Heart right ventricle (tissue), 16 donors: Measurements from ENCODE around the gene MYO1E. TPM values are rescaled to one million over a fixed set of nuclear protein-coding genes. Genes with fewer than 3 reads are reported as not detected.
"Not testable (repeated sequence)": the region's sequence is repeated elsewhere in the genome, so short reads cannot be mapped to it uniquely, and the experiment has no call there.

Experiments used
- ATAC-seq, 8 donors: fragments of 200-7000 bp; cut with Tn5 transposase; one replicate each; pipeline ENCODE4 v1.9.1; 2020; ENCODE audit warnings: mild to moderate bottlenecking in 8 of 8, moderate library complexity in 8 of 8, moderate number of reproducible peaks in 1 of 8
- DNase-seq, 2 donors: peaks; one replicate each; pipeline ENCODE4 v3.0.0-alpha.2; 2020
- H3K27ac ChIP-seq, 10 donors: fragments of 200-600 bp; sonication (generic) in 2 of 10; one replicate each; pipeline versions ENCODE4 v1.5.0 to v1.8.0; 2020 to 2022; ENCODE audit warnings: mild to moderate bottlenecking in 3 of 10
- H3K27me3 ChIP-seq, 7 donors: fragments of 200-600 bp; one replicate each; pipeline ENCODE4 v1.8.0; 2021 to 2022; ENCODE audit warnings: mild to moderate bottlenecking in 2 of 7
- H3K36me3 ChIP-seq, 9 donors: fragments of 200-600 bp; sonication (generic) in 1 of 9; one replicate each; pipeline versions ENCODE4 v1.5.0 to v1.8.0; 2020 to 2022; ENCODE audit warnings: mild to moderate bottlenecking in 2 of 9
- H3K4me1 ChIP-seq, 9 donors: fragments of 200-600 bp; sonication (generic) in 1 of 9; one replicate each; pipeline versions ENCODE4 v1.5.0 to v1.8.0; 2020 to 2022; ENCODE audit warnings: mild to moderate bottlenecking in 4 of 9
- H3K4me3 ChIP-seq, 10 donors: fragments of 200-600 bp; sonication (generic) in 2 of 10; one replicate each; pipeline versions ENCODE4 v1.5.0 to v1.8.0; 2020 to 2022; ENCODE audit warnings: mild to moderate bottlenecking in 7 of 10, moderate library complexity in 2 of 10
- H3K9me3 ChIP-seq, 11 donors: fragments of 200-600 bp in 10 of 11; sonication (generic) in 2 of 11; one replicate each; pipeline versions ENCODE4 v1.5.0 to v1.8.0; 2013 to 2022; ENCODE audit warnings: mild to moderate bottlenecking in 2 of 11, control low read depth in 1 of 11, moderate library complexity in 1 of 11
- CTCF ChIP-seq, 9 donors: fragments of 200-600 bp; sonication (generic) in 2 of 9; IDR thresholded peaks; one replicate each; pipeline versions ENCODE4 v1.5.0 to v1.8.0; 2021 to 2022; ENCODE audit warnings: antibody characterized with exemption in 9 of 9, mild to moderate bottlenecking in 5 of 9, moderate library complexity in 1 of 9
- WGBS, 2 donors: extraction: QIAGEN DNeasy Blood & Tissue Kit; methylation state at CpG; one replicate each; pipeline ENCODE4 v1.1.7; 2013; ENCODE audit warnings: inconsistent platforms in 1 of 2; 5-methylcytosine and 5-hydroxymethylcytosine counted together
- intact Hi-C, 10 donors: fragments of 100-400 bp; cut with DNase I; formaldehyde crosslinking; loops; one replicate each; pipeline versions ENCODE4 v1.11.1 to v1.14.2; 2022
- polyA plus RNA-seq, 2 donors: library from polyadenylated mRNA; stranded (reverse); fragments of 200-250 nt; gene quantifications; one replicate each; pipeline ENCODE4 v1.2.3, GENCODE V29; 2013
- total RNA-seq, 10 donors: library from RNA; stranded (reverse); fragmentation: NEBNext Ultra II Directional in 3 of 10; extraction: Animal tissue kit (Norgen Biotek cat#: 25700) in 3 of 10; gene quantifications; one replicate each; pipeline versions ENCODE4 v1.2.1 to v1.2.4, GENCODE V29; 2021 to 2023
- donor health status: Arrhythmogenic right ventricular cardiomyopathy.
- donor health status: ischemic (EF 13 %, LVEDD 7.1; RV severe dilation, severe dysfunction).
- donor health status: healthy with polysubstance abuse.
- donor health status: DM: no; HTN: yes; CAD: no.
- donor health status: DM: no; HTN: no; CAD: no.
- donor health status: ischemic (EF 25% LVEDD 6.9; RV normal size, moderate dysfunction).
- donor health status: ischemic (EF 25% LVEDD 5.7; RV mildly dilated, moderate dysfunction).
- donor health status: healthy.
- donor health status: DM: yes; HTN: yes; CAD: no.
- donor health status: Ischemic cardiomyopathy.
- donor health status: ischemic (EF 35%, LVEDD 5.7; RV mildly dilated, moderate dysfunction).
- donor health status: nonischemic (EF 11% LVEDD 7.7; RV severe dilation, severe dysfunction).
- donor health status: DM: yes; HTN: yes; CAD: no.
- donor health status: PGD.
- donor health status: ischemic (EF 29% LVEDD 5.4; RV normal size, mild dysfunction).
- donor health status: nonischemic (EF 23%, LVEDD 6.1; RV moderate dilation, normal function).

The MYO1E gene
- total and polyA plus RNA-seq, 12 donors, result 9.3 to 75.3 (median 27.4) TPM

GRCh38 chr15:59166166-59166565 is 206.5 kb downstream of the MYO1E start:
- peaks cover 0 to 29% (median 0%) of the 10 kb centered on the region in 9 donors for H3K4me1 ChIP-seq
- H3K27me3 ChIP-seq, result no peaks in the 10 kb centered on the region
- DNase-seq, result no peak
- no peak for TF ChIP-seq CTCF (IDR thresholded peaks at IDR 0.05)
- intact Hi-C loops, result no loop called here
- peak overlapping the region in 1 of 10 donors; percentile 29 for H3K27ac ChIP-seq
- peaks cover 0 to 83% (median 7%) of the 10 kb centered on the region in 9 donors for H3K36me3 ChIP-seq
- no peaks in the 10 kb centered on the region for H3K9me3 ChIP-seq
- 69% methylated on average over 4 of the region's 4 CpGs for WGBS, 2 donors
- no peak overlapping the region for H3K4me3 ChIP-seq
- no peak for ATAC-seq

- Histone ChIP-seq H3K27ac (no peak overlapping the region), H3K27me3 (no peaks in the 10 kb centered on the region), H3K36me3 (peaks cover 0 to 83% (median 12%) of the 10 kb centered on the region in 9 donors), H3K9me3 (no peaks in the 10 kb centered on the region), H3K4me1 (peaks cover 0 to 26% (median 0%) of the 10 kb centered on the region in 9 donors), H3K4me3 (no peak overlapping the region)
- intact Hi-C loops, result no loop called here
- ATAC-seq (no peak), DNase-seq (no peak)
- TF ChIP-seq CTCF (IDR thresholded peaks at IDR 0.05), result no peak
- WGBS, 2 donors, result 92 to 93% methylated on average over 3 of the region's 3 CpGs
These were observed 206.9 kb downstream of the MYO1E start for GRCh38 chr15:59165726-59166125.

- not testable (repeated sequence) for ATAC-seq
- WGBS, 2 donors, result 96 to 99% methylated on average over 8 of the region's 8 CpGs
- H3K36me3 ChIP-seq, result peaks cover 0 to 91% (median 16%) of the 10 kb centered on the region in 9 donors
These were observed 210.6 kb downstream of the MYO1E start for GRCh38 chr15:59162080-59162479.

GRCh38 chr15:59160880-59161593 is 211.6 kb downstream of the MYO1E start:
- Histone ChIP-seq H3K4me1 (no peaks in the 10 kb centered on the region), H3K36me3 (peaks cover 0 to 97% (median 16%) of the 10 kb centered on the region in 9 donors), H3K4me3 (no peak overlapping the region), H3K27ac (no peak overlapping the region), H3K27me3 (no peaks in the 10 kb centered on the region), H3K9me3 (no peaks in the 10 kb centered on the region)
- no peak for DNase-seq
- no peak for ATAC-seq
- WGBS, 2 donors, result 84 to 90% methylated on average over 23 of the region's 23 CpGs
- intact Hi-C loops, result no loop called here
- peak in 6 of 9 donors; percentile 11 to 44 (median 34) for TF ChIP-seq CTCF (IDR thresholded peaks at IDR 0.05)

More at GRCh38 chr15:59162080-59162479, 210.6 kb downstream of the MYO1E start:
- H3K27ac ChIP-seq, intact Hi-C loops, H3K4me1 ChIP-seq, DNase-seq, H3K9me3 ChIP-seq, H3K4me3 ChIP-seq, H3K27me3 ChIP-seq: not testable (repeated sequence)

- TF ChIP-seq CTCF (IDR thresholded peaks at IDR 0.05), result no peak
- Histone ChIP-seq H3K9me3 (no peaks in the 10 kb centered on the region), H3K4me1 (no peaks in the 10 kb centered on the region), H3K27ac (no peak overlapping the region), H3K27me3 (no peaks in the 10 kb centered on the region), H3K36me3 (peaks cover 0 to 97% (median 21%) of the 10 kb centered on the region in 9 donors), H3K4me3 (no peak overlapping the region)
- no peak for ATAC-seq
- no peak for DNase-seq
- intact Hi-C loops, result loop anchor here in 1 of 10 donors (10.0 kb wide), 1 partner anchor 174 kb away; the partner anchor contains the start of gene RNF111
- WGBS, 2 donors, result 86 to 87% methylated on average over 9 of the region's 9 CpGs
These were observed 213.5 kb downstream of the MYO1E start for GRCh38 chr15:59159210-59159609.
